Measurements from ENCODE around the gene MYL9. TPM values are rescaled to one million over a fixed set of nuclear protein-coding genes. Genes with fewer than 3 reads are reported as not detected.

Gene MYL9
- total RNA-seq, 1 experiment from 2014 or later = 13.3 TPM

GRCh38 chr20:36573798-36574365 lies 32.6 kb downstream of the MYL9 start:
- Histone ChIP-seq H3K36me3 (ENCODE audit: low read depth) (no peaks in the 10 kb centered on the region), H4K20me1 (ENCODE audit: insufficient read depth) (peaks cover 4% of the 10 kb centered on the region; the same call in 1 of the 2 replicates), H3K4me3 (peak overlapping the region; percentile 75), H3K27ac (no peak overlapping the region), H3K4me2 (peak overlapping the region; percentile 95), H3K27me3 (ENCODE audit: insufficient read depth, low read depth) (no peaks in the 10 kb centered on the region), H3K4me1 (replicated peaks; ENCODE audit: insufficient read depth) (peaks cover 18% of the 10 kb centered on the region), H3K79me2 (ENCODE audit: low read depth) (peaks cover 13% of the 10 kb centered on the region), H3K9me3 (ENCODE audit: insufficient read depth, low read depth) (no peaks in the 10 kb centered on the region), H3F3A (ENCODE audit: insufficient read depth, low read depth) (peaks cover 49% of the 10 kb centered on the region), H2AFZ (peak overlapping the region; percentile 79), H3K9me2 (ENCODE audit: insufficient read depth) (no peaks in the 10 kb centered on the region)
- peak in 1 of 2 experiments; percentile 12 for DNase-seq
- ChIA-PET POLR2A (ENCODE audit: unreplicated experiment) (interaction anchor here (0.6 to 0.8 kb wide), 2 partner anchors 172 to 262 kb away, joined by 3 to 4 read pairs; partner anchors contain the start of gene NDRG3), CTCF (interaction anchor here (0.6 kb wide), 1 partner anchor 172 kb away, joined by 4 read pairs; the partner anchor contains the start of gene NDRG3)
- intact Hi-C loops (cut with micrococcal nuclease; ENCODE audit: unreplicated experiment) = loop anchor here (2.0 to 10.0 kb wide), 2 partner anchors 31 to 1119 kb away; partner anchors contain the start of genes CEP250 and RAB5IF
- no TSS peak for BruUV-seq (replicated peaks)
- TF ChIP-seq EZH2 (IDR thresholded peaks at IDR 0.05; ENCODE audit: low read depth) (no peak), CTCF (conservative IDR thresholded peaks at IDR 0.05) (no peak)

- no peaks in the 10 kb centered on the region for H3K9me2 ChIP-seq (ENCODE audit: insufficient read depth)
- H3K4me3 ChIP-seq = peak overlapping the region; percentile 75
- BruUV-seq (replicated peaks) = no TSS peak
- intact Hi-C loops (cut with micrococcal nuclease; ENCODE audit: unreplicated experiment) = loop anchor here (2.0 to 10.0 kb wide), 2 partner anchors 30 to 1120 kb away; partner anchors contain the start of genes CEP250 and RAB5IF
- H3K4me2 ChIP-seq = peak overlapping the region; percentile 95
- peaks cover 18% of the 10 kb centered on the region for H3K4me1 ChIP-seq (replicated peaks; ENCODE audit: insufficient read depth)
- no peaks in the 10 kb centered on the region for H3K27me3 ChIP-seq (ENCODE audit: insufficient read depth, low read depth)
- H3K27ac ChIP-seq = no peak overlapping the region
- peak in 1 of 2 experiments; percentile 45 for DNase-seq
- peaks cover 48% of the 10 kb centered on the region for H3F3A ChIP-seq (ENCODE audit: insufficient read depth, low read depth)
- no peak for TF ChIP-seq CTCF (conservative IDR thresholded peaks at IDR 0.05)
- TF ChIP-seq EZH2 (IDR thresholded peaks at IDR 0.05; ENCODE audit: low read depth) = no peak
- CTCF ChIA-PET = no interaction called here
- no peaks in the 10 kb centered on the region for H3K9me3 ChIP-seq (ENCODE audit: insufficient read depth, low read depth)
- H3K36me3 ChIP-seq (ENCODE audit: low read depth) = no peaks in the 10 kb centered on the region
- POLR2A ChIA-PET (ENCODE audit: unreplicated experiment) = interaction anchor here (0.7 kb wide), 1 partner anchor 199 kb away, joined by 4 read pairs; the partner anchor contains the start of gene DSN1
- peak overlapping the region; percentile 96 for H2AFZ ChIP-seq
- H4K20me1 ChIP-seq (ENCODE audit: insufficient read depth) = peaks cover 4% of the 10 kb centered on the region; the same call in 1 of the 2 replicates
- H3K79me2 ChIP-seq (ENCODE audit: low read depth) = peaks cover 13% of the 10 kb centered on the region
These were observed 33.2 kb downstream of the MYL9 start for GRCh38 chr20:36574366-36575135.

GRCh38 chr20:36576081-36576445 lies 34.7 kb downstream of the MYL9 start:
- BruUV-seq (replicated peaks) = no TSS peak
- Histone ChIP-seq H2AFZ (no peak overlapping the region), H3K27me3 (ENCODE audit: insufficient read depth, low read depth) (no peaks in the 10 kb centered on the region), H3K79me2 (ENCODE audit: low read depth) (peaks cover 13% of the 10 kb centered on the region), H3K4me3 (no peak overlapping the region; the same call in 1 of the 2 replicates), H4K20me1 (ENCODE audit: insufficient read depth) (peaks cover 4% of the 10 kb centered on the region; the same call in 1 of the 2 replicates), H3K9me3 (ENCODE audit: insufficient read depth, low read depth) (no peaks in the 10 kb centered on the region), H3F3A (ENCODE audit: insufficient read depth, low read depth) (peaks cover 36% of the 10 kb centered on the region), H3K4me2 (peak overlapping the region; percentile 95), H3K4me1 (replicated peaks; ENCODE audit: insufficient read depth) (peaks cover 18% of the 10 kb centered on the region), H3K9me2 (ENCODE audit: insufficient read depth) (no peaks in the 10 kb centered on the region), H3K36me3 (ENCODE audit: low read depth) (no peaks in the 10 kb centered on the region), H3K27ac (no peak overlapping the region)
- POLR2A ChIA-PET (ENCODE audit: unreplicated experiment) = interaction anchor here (0.7 kb wide), 1 partner anchor 56 kb away, joined by 5 read pairs; no protein-coding TSS in a partner anchor
- no peak for DNase-seq
- no peak for TF ChIP-seq CTCF (conservative IDR thresholded peaks at IDR 0.05)
- no peak for TF ChIP-seq EZH2 (IDR thresholded peaks at IDR 0.05; ENCODE audit: low read depth)
- intact Hi-C loops (cut with micrococcal nuclease; ENCODE audit: unreplicated experiment) = loop anchor here (10.0 kb wide), 1 partner anchor 1121 kb away; the partner anchor contains the start of gene CEP250
- CTCF ChIA-PET = interaction anchor here (0.7 kb wide), 1 partner anchor 326 kb away, joined by 8 read pairs; no protein-coding TSS in a partner anchor
